Endothelial cell of umbilical vein (primary cell): ENCODE measurements around the gene TARDBP. TPM values are rescaled to one million over a fixed set of nuclear protein-coding genes. Genes with fewer than 3 reads are reported as not detected.
"Not testable (repeated sequence)": the region's sequence is repeated elsewhere in the genome, so short reads cannot be mapped to it uniquely, and the experiment has no call there.

ENCODE experiments used
- BruUV-seq: library from RNA; stranded (reverse); fragments of 400-500 nt; replicated peaks from 2 replicates; lab custom pipeline; 2021; lab: Mats Ljungman, UMichigan
- CTCF ChIA-PET: fragments of 300-600, 350-600 bp; sonication (Branson Sonifier 250); formaldehyde crosslinking; loops from one replicate; lab custom pipeline; 2021; ENCODE audit warnings: antibody characterized with exemption, inconsistent platforms; lab: Charles Lee
- POLR2A ChIA-PET: fragments of 300-600, 350-600 bp; sonication (Branson Sonifier 250); formaldehyde crosslinking; loops from one replicate; lab custom pipeline; 2021; ENCODE audit warnings: antibody characterized with exemption, inconsistent platforms; lab: Charles Lee
- DNase-seq: peaks from one replicate; pipeline ENCODE4 v3.0.0-alpha.2; 2011; ENCODE audit warnings: low read depth, low spot score
- FAIRE-seq: peaks from 2 replicates; lab custom pipeline; 2011; peaks lifted over from hg19 to GRCh38; lab: Jason Lieb, UNC
- H2AFZ ChIP-seq: 2 replicates; pipeline ENCODE4 v1.6.0; 2012; ENCODE audit warnings: low read depth, low read length, control low read depth, inconsistent platforms
- H3K27ac ChIP-seq: 2 replicates; pipeline ENCODE4 v1.5.1; 2011; ENCODE audit warnings: low read depth, mild to moderate bottlenecking, control low read depth, low read length, moderate library complexity; ENCODE audit not compliant: insufficient read depth
- H3K27me3 ChIP-seq, 2 experiments: 2 replicates each; pipeline versions ENCODE4 v1.6.0 to v1.6.1; 2011; ENCODE audit warnings: low read length in 2 of 2, mixed read lengths in 1 of 2; ENCODE audit not compliant: control insufficient read depth in 2 of 2, insufficient read depth in 2 of 2
- H3K36me3 ChIP-seq, 2 experiments: 2 replicates in 1 of 2; 3 replicates in 1 of 2; pipeline ENCODE4 v1.5.1; 2011; ENCODE audit warnings: low read length in 2 of 2, mild to moderate bottlenecking in 1 of 2, moderate library complexity in 1 of 2; ENCODE audit not compliant: control insufficient read depth in 2 of 2, insufficient read depth in 2 of 2; ENCODE audit errors: extremely low read depth in 1 of 2
- H3K4me1 ChIP-seq: 3 replicates; pipeline ENCODE4 v1.5.1; 2011; ENCODE audit warnings: mild to moderate bottlenecking, low read length; ENCODE audit not compliant: control insufficient read depth, insufficient read depth; ENCODE audit errors: extremely low read depth
- H3K4me2 ChIP-seq: 2 replicates; pipeline ENCODE4 v1.6.1; 2011; ENCODE audit warnings: low read length, control low read depth, mixed read lengths; ENCODE audit not compliant: insufficient read depth
- H3K4me3 ChIP-seq, 3 experiments: fragments of 200-600 bp in 1 of 3; sonication (generic), shearing (Covaris generic) in 1 of 3; replicated peaks in 1 of 3; 2 replicates each; pipeline ENCODE4 v1.5.1; 2011 to 2016; ENCODE audit warnings: control low read depth in 3 of 3, low read length in 3 of 3, mild to moderate bottlenecking in 2 of 3, inconsistent platforms in 1 of 3, low read depth in 1 of 3, moderate library complexity in 1 of 3; ENCODE audit not compliant: insufficient read depth in 1 of 3
- H3K79me2 ChIP-seq: 2 replicates; pipeline ENCODE4 v1.6.0; 2012; ENCODE audit warnings: low read length, inconsistent platforms; ENCODE audit not compliant: control insufficient read depth, insufficient read depth
- H3K9ac ChIP-seq: replicated peaks from 2 replicates; pipeline ENCODE3; 2011; ENCODE audit warnings: low read length, control low read depth; ENCODE audit not compliant: insufficient read depth; ENCODE audit errors: extremely low read depth
- H3K9me1 ChIP-seq: replicated peaks from 3 replicates; pipeline ENCODE4 v1.6.0; 2011; ENCODE audit warnings: mild to moderate bottlenecking, low read length; ENCODE audit not compliant: control insufficient read depth, insufficient read depth; ENCODE audit errors: extremely low read depth
- H3K9me3 ChIP-seq: replicated peaks from 2 replicates; pipeline ENCODE4 v1.5.1; 2012; ENCODE audit warnings: low read length, inconsistent platforms; ENCODE audit not compliant: control insufficient read depth, insufficient read depth
- H4K20me1 ChIP-seq: replicated peaks from 2 replicates; pipeline ENCODE3; 2011; ENCODE audit warnings: mild to moderate bottlenecking, low read length; ENCODE audit not compliant: control insufficient read depth, insufficient read depth; ENCODE audit errors: extremely low read depth
- dilution Hi-C: fragments of 300-500 bp; cut with MboI; formaldehyde crosslinking; loops from one replicate; pipeline ENCODE4 v1.15.0; 2019; ENCODE audit warnings: low sequenced_read_pairs; ENCODE audit not compliant: extremely low pct_ligation_motif_present
- intact Hi-C: fragments of 100-400 bp; cut with micrococcal nuclease; formaldehyde crosslinking; loops from one replicate; pipeline ENCODE4 v1.10.0; 2022
- polyA plus RNA-seq, 4 experiments: library from polyadenylated mRNA; depleted of rRNA in 3 of 4; stranded (reverse) in 3 of 4; unstranded in 1 of 4; fragments of >200 nt; gene quantifications; 2 replicates each; pipeline versions ENCODE4 v1.2.1 to v1.2.3, GENCODE V29; 2011 to 2012; ENCODE audit warnings: missing spikeins in 1 of 4
- total RNA-seq: library from RNA; stranded (reverse); gene quantifications from 2 replicates; pipeline ENCODE4 v1.2.3, GENCODE V29; 2021
- TF ChIP-seq, protein P1 (sequence below): IDR thresholded peaks from 2 replicates; pipeline ENCODE4 v1.6.1; 2011; ENCODE audit not compliant: insufficient read depth, insufficient read length

The TARDBP gene
- total and polyA plus RNA-seq, 2 donors (not counting 3 experiments of a cell fraction or from before 2014, with no cell fraction given), result 106 to 183 TPM

DNA sequence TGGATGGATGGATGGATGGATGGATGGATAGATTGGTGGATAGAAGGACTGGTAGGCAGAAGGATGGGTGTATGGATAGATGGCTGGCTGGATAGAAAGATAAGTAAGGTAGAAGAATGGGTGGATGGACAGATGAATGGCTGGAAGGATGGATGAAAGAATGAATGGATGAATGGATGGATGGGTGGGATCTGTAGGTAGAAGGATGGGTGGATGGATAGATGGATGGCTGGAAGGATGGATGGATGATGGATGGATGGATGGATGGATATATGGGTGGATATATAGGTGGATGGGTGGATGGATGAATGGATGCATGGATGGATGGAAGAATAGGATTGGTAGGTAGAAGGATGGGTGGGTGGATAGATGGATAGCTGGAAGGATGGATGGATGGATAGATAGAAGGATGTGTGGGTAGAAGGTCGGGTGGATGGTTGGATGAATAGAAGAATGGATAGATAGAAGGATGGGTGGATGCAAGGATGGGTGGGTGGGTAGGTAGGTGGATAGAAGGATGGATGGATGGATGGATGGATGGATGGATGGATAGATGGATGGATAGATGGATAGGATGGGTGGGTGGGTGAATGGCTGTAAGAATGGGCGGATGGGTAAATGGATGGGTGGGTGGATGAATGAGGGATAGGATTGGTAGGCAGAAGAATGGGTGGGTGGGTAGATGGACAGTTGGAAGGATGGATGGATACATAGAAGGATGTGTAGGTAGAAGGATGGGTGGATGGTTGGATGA is 27.1 kb downstream of the TARDBP start:
- TF ChIP-seq, protein P1, sequence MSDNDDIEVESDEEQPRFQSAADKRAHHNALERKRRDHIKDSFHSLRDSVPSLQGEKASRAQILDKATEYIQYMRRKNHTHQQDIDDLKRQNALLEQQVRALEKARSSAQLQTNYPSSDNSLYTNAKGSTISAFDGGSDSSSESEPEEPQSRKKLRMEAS, result no peak
- no peak overlapping the region for H3K4me2 ChIP-seq
- no TSS peak for BruUV-seq
- intact Hi-C loops (no loop called here), dilution Hi-C loops (no loop called here)
- H3K27me3 ChIP-seq, result no peaks in the 10 kb centered on the region
- DNase-seq (no peak), FAIRE-seq (no peak)
- no peaks in the 10 kb centered on the region for H3K4me1 ChIP-seq
- H3K79me2 ChIP-seq, result no peaks in the 10 kb centered on the region
- H3K36me3 ChIP-seq, result no peaks in the 10 kb centered on the region
- no peak overlapping the region for H2AFZ ChIP-seq
- no peaks in the 10 kb centered on the region for H3K9me1 ChIP-seq
- no peaks in the 10 kb centered on the region for H4K20me1 ChIP-seq
- no peaks in the 10 kb centered on the region for H3K9me3 ChIP-seq
- POLR2A ChIA-PET, result no interaction called here
- no peak overlapping the region for H3K4me3 ChIP-seq
- no peak overlapping the region for H3K9ac ChIP-seq
- CTCF ChIA-PET, result interaction anchor here (3.1 to 4.8 kb wide), 3 partner anchors 22 to 671 kb away, joined by 21 to 373 read pairs (median 69); partner anchors contain the start of gene SRM
- no peak overlapping the region for H3K27ac ChIP-seq

DNA sequence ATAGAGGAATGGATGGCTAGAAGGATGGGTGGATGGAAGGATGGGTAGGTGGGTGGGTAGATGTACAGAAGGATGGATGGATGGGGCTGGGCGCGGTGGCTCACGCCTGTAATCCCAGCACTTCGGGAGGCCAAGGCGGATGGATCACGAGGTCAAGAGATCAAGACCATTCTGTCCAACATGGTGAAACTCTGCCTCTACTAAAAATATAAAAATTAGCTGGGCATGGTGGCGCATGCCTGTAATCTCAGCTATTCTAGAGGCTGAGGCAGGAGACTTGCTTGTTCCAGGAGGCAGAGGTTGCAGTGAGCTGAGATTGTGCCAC is 27.6 kb downstream of the TARDBP start:
- dilution Hi-C loops, FAIRE-seq, H3K9me3 ChIP-seq, H3K27ac ChIP-seq, H3K36me3 ChIP-seq, H3K4me3 ChIP-seq, H3K79me2 ChIP-seq, H4K20me1 ChIP-seq, BruUV-seq, intact Hi-C loops, H3K4me2 ChIP-seq, H3K9ac ChIP-seq, CTCF ChIA-PET, H3K27me3 ChIP-seq, H3K4me1 ChIP-seq, POLR2A ChIA-PET, H3K9me1 ChIP-seq, H2AFZ ChIP-seq, DNase-seq: not testable (repeated sequence)
